ENCODE measurements around the gene IRF3.

DNA sequence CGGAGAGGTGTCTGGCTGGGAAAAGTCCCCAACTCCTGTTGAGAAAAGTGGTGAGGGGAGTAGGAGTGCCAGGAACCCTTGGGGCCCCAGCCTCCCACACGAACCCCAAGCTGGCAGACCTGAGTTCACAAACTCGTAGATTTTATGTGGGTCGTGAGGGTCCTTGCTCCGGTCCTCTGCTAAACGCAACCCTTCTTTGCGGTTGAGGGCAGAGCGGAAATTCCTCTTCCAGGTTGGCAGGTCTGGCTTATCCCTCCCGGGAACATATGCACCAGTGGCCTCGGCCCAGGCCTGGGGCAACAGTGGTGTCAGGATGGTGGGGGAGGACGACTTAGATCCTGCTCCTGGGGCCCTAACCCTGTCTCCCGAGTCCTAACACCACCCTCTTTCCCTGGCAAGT is 2.4 kb downstream of the IRF3 start:
- TF ChIP-seq, protein P1, sequence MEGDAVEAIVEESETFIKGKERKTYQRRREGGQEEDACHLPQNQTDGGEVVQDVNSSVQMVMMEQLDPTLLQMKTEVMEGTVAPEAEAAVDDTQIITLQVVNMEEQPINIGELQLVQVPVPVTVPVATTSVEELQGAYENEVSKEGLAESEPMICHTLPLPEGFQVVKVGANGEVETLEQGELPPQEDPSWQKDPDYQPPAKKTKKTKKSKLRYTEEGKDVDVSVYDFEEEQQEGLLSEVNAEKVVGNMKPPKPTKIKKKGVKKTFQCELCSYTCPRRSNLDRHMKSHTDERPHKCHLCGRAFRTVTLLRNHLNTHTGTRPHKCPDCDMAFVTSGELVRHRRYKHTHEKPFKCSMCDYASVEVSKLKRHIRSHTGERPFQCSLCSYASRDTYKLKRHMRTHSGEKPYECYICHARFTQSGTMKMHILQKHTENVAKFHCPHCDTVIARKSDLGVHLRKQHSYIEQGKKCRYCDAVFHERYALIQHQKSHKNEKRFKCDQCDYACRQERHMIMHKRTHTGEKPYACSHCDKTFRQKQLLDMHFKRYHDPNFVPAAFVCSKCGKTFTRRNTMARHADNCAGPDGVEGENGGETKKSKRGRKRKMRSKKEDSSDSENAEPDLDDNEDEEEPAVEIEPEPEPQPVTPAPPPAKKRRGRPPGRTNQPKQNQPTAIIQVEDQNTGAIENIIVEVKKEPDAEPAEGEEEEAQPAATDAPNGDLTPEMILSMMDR (IDR thresholded peaks at IDR 0.05; ENCODE audit: insufficient read depth, low read length, poor library complexity, severe bottlenecking): no peak
- no peak for TF ChIP-seq EZH2phosphoT487 (conservative IDR thresholded peaks at IDR 0.05; ENCODE audit: low read length)
